Measurements from ENCODE around the gene ASTN1.

The ASTN1 gene

DNA sequence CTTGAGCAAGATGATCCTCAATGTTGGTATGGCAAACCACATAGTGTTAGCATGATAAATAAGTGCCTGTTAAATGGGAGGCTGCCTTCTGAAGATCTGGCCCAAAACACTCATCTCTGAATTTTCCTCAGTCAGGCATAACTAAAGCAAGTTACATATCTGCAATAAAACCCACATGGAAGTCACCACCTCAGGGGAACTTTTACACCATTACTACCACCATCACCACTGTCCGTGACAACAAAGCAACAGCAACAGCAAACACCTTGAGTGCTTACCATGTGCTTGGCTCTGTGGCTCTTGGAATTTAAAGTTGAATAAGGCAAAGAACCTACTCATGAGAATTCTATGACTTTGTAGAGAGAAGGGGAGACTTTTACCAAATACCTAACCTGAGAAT lies 233.0 kb downstream of the ASTN1 start:
- TF ChIP-seq, protein P1, sequence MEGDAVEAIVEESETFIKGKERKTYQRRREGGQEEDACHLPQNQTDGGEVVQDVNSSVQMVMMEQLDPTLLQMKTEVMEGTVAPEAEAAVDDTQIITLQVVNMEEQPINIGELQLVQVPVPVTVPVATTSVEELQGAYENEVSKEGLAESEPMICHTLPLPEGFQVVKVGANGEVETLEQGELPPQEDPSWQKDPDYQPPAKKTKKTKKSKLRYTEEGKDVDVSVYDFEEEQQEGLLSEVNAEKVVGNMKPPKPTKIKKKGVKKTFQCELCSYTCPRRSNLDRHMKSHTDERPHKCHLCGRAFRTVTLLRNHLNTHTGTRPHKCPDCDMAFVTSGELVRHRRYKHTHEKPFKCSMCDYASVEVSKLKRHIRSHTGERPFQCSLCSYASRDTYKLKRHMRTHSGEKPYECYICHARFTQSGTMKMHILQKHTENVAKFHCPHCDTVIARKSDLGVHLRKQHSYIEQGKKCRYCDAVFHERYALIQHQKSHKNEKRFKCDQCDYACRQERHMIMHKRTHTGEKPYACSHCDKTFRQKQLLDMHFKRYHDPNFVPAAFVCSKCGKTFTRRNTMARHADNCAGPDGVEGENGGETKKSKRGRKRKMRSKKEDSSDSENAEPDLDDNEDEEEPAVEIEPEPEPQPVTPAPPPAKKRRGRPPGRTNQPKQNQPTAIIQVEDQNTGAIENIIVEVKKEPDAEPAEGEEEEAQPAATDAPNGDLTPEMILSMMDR (IDR thresholded peaks at IDR 0.05; ENCODE audit: low read depth, low read length, missing control alignments): no peak
- no peak overlapping the region for H3K4me3 ChIP-seq (ENCODE audit: low read depth, low read length)
- no peak for DNase-seq (ENCODE audit: low read depth)
- in situ Hi-C loops (cut with HindIII; ENCODE audit: low sequenced_read_pairs): no loop called here

DNA sequence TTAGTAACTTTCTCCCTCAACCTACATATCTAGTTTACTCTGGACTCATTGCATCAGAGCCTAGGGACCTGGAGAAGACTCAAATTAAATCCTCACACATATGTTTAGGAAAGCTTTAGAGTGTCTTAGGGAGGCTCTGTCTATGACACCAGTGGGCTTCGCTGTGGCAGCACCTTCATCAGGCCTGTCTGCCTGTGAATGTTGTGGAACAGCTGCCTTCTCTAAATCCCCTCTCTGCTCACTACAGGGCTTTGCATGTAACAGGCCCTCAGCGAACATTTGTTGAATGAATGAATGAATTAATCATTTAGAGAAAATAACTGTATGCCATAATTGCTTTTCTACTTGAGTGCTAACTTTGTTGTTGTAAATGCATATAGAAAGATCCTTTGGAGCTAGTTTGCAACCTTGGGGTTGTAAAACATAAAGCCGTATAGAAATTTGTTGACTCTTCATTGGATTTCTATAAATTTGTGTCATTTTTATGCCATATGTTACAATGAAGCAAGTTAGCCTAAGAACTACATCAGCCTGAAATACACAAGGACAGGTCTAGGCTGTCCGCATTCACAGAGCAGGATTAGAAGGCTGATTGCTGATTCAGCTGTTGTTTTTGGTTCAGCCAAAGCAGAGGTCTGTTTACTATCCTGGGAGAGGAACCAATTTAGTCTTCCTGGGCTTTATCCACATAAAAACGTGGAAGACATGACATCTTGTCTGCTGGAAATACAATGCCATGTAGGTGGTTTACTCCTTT lies 238.0 kb downstream of the ASTN1 start:
- DNase-seq (ENCODE audit: low read depth): no peak
- H3K4me3 ChIP-seq (ENCODE audit: low read depth, low read length): no peak overlapping the region
- TF ChIP-seq, protein P1 (IDR thresholded peaks at IDR 0.05; ENCODE audit: low read depth, low read length, missing control alignments): no peak
- in situ Hi-C loops (cut with HindIII; ENCODE audit: low sequenced_read_pairs): no loop called here

DNA sequence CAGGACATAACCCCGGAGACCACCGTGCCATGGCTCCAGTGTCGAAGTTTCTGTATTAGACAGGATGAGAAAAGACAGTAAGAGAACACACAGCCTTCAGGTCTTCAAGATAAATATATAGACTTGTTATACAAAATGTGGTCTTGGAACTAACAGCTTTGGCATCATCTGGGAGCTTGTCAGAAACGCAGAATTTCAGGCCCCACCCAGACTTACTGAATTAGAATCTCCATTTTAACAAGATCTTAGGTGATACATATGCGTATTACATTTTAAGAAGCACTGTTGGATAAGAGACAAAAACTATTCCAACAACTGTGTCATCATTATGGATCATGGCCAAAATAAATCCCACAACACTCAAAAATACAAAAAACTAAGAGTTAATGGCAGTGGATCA lies 239.3 kb downstream of the ASTN1 start:
- TF ChIP-seq, protein P1 (IDR thresholded peaks at IDR 0.05; ENCODE audit: low read depth, low read length, missing control alignments): no peak
- in situ Hi-C loops (cut with HindIII; ENCODE audit: low sequenced_read_pairs): no loop called here
- H3K4me3 ChIP-seq (ENCODE audit: low read depth, low read length): no peak overlapping the region
- no peak for DNase-seq (ENCODE audit: low read depth)

DNA sequence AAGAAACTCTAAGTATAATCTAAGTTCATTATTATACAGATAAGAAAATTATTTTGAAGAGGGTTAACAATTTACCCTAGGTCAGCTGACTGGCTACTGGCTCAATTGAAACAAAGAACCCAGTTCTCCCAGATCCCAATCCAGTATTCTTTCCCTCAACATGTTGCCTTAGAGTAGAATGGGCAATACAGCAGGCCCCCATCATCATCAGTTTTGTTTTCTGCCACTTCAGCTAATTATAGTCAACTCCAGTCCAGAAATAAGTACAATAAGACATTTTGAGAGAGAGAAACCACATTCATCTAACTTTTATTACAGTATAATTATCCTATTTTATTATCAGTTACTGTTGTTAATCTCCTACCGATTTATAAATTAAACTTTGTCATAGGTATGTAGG lies 241.2 kb downstream of the ASTN1 start:
- DNase-seq (ENCODE audit: low read depth): no peak
- TF ChIP-seq, protein P1 (IDR thresholded peaks at IDR 0.05; ENCODE audit: low read depth, low read length, missing control alignments): no peak
- in situ Hi-C loops (cut with HindIII; ENCODE audit: low sequenced_read_pairs): loop anchor here (25.0 kb wide), 1 partner anchor 1014 kb away; no protein-coding TSS in a partner anchor

DNA sequence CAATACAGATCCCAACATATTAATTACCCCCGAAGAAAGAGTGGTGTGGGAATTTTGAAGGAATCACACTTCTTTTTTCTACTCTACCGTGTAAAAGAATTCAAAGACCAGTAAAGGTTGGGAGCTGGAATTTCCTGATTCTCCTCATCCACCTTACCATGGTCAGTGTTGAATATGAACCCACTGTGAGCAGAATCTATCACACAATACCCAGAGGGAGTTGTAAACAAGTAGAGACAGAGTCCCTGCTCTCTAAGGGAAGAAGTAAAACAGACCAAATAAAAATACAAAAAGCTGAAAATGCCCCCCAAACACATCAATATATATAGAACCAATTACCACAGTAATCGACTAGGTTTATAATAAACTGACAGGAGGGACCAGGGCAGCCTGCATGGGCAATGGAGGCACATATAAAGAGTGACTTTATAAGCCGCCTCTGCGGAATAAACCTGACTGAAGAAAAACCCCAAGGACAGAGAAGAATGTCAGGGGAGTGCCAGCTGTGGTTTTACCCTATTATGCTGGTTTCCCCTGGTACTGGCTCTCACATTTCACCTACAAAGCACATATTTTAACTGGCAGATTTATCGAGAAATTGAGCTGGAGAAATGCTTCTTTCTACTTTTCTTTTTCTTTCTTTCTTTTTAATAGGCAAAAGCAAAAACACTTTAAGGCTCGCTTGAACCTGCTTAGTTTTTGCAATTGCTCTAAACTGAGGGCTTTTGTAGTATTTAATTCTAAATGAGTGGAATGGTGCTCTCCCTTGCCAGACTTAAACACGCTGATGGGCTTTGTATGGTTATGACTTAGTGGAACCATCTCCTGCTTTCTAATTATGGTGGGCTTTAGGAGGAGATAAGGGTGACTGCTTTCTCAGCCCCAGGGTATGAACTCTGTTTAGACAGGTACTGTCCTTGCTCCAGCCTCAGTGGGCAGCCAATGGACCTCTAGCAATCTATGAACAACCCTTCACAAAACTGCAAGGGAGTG lies 244.8 kb downstream of the ASTN1 start:
- no peak for DNase-seq (ENCODE audit: low read depth)
- in situ Hi-C loops (cut with HindIII; ENCODE audit: low sequenced_read_pairs): loop anchor here (25.0 kb wide), 1 partner anchor 1018 kb away; no protein-coding TSS in a partner anchor
- TF ChIP-seq, protein P1 (IDR thresholded peaks at IDR 0.05; ENCODE audit: low read depth, low read length, missing control alignments): no peak
- H3K4me3 ChIP-seq (ENCODE audit: low read depth, low read length): no peak overlapping the region

More for the DNA sequence above, 241.2 kb downstream of the ASTN1 start:
- H3K4me3 ChIP-seq (ENCODE audit: low read depth, low read length): no peak overlapping the region

DNA sequence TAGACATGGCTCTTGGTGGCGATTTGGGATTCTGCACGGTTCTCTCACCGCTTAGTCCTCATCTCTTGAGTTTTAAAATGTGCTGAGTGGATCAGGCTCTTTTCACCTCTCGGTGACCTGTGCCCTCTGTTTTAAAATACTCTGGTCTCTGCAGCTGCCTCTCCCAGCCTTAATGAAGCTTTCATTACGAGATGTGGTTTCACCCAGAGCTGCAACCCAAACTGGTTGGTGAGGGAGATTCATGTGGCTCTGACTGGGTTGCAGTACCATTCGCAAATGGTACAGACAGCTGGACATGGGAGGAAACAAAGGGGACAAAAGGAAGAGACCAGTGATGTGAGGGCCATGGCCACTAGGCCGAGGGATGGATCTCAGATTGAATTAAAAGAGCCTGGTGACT lies 258.9 kb downstream of the ASTN1 start:
- no peak overlapping the region for H3K4me3 ChIP-seq (ENCODE audit: low read depth, low read length)
- TF ChIP-seq, protein P1 (IDR thresholded peaks at IDR 0.05; ENCODE audit: low read depth, low read length, missing control alignments): no peak
- in situ Hi-C loops (cut with HindIII; ENCODE audit: low sequenced_read_pairs): loop anchor here (25.0 kb wide), 1 partner anchor 1032 kb away; no protein-coding TSS in a partner anchor
- DNase-seq (ENCODE audit: low read depth): no peak

Measured in astrocyte of the cerebellum (primary cell).